GM19395 (cell line): ENCODE data around the gene ADIPOR1.

Experiments
- ATAC-seq: cut with Tn5 transposase; IDR thresholded peaks from one replicate; pipeline ENCODE4 v1.9.1; 2021; ENCODE audit warnings: mild to moderate bottlenecking, moderate library complexity; ENCODE audit not compliant: unreplicated experiment

Gene ADIPOR1

DNA sequence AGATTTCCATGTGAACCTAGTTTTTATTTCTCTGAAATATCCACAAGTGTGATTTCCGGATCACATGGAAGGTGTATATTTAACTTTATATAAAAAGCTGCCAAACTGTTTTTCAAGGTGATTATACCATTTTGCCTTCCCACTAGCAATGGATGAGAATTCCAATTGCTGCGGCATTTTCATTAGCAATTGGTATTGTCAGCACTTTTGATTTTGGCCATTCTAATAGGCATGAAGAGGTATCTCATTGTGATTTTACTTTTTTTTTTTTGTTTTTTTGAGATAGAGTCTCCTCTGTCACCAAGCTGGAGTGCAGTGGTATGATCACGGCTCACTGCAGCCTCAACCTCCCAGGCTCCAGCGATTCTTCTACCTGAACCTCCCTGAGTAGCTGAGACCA, 13.9 kb upstream of the ADIPOR1 start:
- ATAC-seq = no peak

DNA sequence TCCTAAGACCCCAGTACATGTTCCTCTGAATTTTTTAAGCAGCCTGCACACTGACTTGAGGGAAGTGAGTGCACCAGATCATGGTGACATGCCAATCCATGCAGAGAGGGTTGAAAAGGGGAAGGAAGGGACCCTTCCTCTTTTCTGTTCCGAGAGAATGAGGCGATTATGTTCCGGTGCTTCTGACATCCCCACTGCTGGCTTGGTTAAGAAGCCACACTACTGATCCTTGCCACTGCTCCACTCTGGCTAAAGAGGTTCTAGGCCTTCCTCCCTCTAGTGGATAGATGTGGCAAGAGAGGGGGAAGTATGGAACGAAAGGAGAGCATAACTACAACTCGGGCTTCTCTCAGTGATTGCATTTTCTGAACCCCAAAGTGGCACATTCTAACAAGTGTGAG, 10.8 kb upstream of the ADIPOR1 start:
- peak; percentile 68 for ATAC-seq

DNA sequence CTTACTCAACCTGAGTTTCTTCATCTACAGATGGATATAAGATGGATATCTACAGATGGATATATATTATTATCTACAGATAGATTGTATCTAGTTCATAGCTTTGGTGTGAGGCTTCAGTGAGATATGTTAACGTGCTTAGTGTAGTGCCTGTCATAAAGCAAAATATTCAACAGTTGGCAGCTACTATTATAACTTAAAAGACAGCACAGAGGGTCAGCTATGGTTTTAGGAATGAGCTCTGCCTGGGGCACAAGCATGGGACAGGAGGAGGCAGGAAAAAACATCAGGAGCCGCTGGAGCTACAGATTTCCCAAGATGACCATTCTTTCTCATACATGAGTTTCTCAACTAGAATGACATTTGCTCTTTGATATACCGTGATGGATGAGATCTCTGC, 10.2 kb upstream of the ADIPOR1 start:
- no peak for ATAC-seq

DNA sequence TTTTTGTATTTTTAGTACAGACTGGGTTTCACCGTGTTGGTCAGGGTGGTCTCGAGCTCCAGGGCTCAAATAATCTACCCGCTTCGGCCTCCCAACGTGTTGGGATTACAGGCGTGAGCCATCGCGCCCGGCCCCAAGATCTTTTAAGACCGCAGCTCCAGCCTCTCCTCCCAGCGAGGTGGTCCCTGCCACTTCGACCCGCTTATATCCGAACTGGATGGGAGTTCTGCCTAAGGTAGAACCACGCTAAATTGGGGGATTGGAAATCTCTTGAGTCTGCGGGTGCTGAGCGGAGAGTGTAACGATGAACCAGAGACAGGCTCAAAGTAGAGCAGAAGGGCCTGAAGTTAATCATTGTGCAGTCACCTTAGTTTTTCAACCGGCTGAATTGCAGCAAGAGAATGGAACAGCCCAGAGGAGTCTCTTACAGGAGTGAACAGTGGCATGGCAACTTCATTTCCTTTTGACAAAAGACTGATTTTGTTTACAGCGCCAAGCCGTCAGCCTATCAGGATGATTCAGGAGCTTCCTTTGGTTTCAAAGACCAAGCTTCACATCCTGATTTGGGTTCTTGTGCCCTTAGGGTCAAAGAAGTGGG, 9.7 kb upstream of the ADIPOR1 start:
- peak; percentile 35 for ATAC-seq

DNA sequence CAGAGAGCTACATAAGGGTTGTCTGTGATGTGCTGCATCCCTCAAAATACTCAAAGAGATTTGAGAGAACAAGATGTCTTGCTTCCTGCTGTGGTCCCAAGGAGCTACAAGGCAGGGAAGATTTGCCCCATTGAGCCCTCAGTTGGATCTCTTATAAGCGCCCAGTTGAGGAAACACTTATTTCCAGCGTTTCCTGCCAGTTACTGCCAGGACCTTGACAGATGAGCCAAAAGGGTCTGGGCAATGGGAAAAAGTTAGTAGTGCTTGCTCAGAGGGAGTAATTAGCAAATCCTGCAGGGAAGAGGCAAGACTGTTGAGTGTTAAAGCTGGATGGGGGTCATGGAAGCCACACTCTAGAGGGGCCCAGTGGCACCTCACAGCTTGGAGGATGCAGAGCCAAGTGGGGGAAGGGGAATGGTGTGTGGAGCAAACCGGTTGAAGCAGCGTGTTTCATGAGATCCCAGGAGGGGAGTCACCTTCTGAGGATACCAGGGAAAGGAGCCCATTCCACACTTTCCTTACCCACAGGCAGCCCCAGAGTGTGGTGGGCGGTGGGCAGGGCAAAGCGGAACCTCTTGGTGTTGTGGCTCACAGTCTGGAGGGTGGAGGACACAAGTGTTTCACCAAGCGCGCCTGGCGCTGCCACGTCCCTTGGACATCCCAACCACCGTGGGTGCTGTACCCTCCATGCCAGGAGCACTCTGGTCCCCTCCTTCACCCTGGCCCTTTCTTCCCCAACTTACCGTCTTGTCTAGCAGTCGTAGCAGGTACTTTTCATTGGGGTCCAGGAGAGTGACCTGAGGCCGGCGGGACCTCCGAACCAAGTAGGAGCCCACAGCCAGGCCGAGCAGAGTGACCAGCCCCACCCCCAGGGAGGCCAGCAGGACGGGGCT, 8.1 kb upstream of the ADIPOR1 start:
- no peak for ATAC-seq

DNA sequence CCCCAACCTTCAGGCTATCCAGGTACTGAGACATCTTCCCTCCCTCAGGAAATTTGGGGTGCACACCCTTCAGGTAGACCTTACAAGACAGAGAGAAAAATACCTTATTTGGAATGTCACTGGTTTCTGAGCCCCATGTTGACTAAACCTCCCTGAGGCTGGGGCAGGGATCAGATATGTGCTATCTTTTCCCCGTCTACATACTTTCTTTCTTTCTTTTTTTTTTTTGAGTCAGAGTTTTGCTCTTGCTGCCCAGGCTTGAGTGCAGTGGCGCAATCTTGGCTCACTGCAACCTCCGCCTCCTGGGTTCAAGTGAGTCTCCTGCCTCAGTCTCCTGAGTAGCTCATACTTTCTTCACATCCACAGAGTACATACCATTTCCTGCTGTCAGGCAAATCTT, 7.3 kb upstream of the ADIPOR1 start:
- no peak for ATAC-seq

DNA sequence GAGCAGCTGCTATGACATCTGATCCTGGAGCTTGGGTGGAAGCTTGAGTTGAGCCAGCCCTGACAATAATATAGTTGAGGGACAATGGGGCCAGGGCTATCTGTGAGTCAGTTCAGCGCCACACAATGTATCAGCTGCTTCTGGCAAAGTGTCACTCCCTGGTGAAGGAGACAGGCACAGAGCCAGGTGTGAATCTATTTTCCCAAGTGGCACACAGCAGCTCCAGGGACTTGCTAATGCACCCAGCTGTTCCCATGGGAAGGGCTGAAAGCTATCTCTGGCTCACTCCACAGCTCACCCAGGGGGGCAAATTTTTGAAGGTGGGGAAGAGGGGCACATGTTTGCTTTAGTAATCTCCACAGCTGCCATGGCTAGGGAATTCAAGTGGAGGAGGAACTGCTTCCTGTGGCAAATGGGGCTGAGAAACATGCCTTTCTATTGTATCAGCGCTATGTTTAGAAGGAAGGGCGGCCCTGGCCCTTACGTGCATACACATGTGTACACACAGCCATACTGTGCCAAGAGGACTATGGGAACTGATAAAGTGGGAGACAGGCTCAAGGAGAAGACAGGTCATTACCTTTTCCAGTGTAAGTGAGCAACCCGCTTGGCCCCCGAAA, 6.8 kb upstream of the ADIPOR1 start:
- no peak for ATAC-seq

DNA sequence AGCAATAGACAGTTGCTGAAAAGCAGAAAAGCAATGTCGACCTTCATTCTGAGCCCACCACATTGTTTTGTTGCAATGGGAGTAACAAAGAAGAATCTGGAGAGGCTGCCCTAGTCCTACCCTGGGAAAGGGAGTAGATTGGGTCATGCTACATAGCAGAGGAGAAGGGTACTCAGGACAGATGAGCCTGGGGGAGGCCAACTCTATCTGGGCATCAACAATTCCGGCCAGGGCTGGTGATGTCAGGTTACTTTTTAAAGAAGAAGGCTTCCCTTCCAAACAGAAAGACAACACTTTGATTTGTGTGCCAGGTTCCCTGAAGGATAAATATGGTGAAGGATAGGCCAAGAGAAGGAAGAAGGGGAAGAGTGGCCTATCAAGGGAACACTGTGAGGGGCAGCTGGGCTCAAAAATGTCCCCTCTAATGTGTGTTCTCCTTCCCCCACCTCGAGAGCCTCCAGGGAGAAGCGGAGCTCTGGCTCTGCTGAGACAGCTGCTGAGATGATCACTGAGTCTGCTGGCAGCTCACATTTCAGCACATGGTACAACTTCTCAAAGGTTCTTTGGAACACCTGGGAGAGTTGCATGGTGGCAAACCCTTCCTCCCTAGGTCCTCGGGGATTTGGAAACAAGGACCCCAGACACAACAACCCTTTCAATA, 3.2 kb upstream of the ADIPOR1 start:
- ATAC-seq = no peak

DNA sequence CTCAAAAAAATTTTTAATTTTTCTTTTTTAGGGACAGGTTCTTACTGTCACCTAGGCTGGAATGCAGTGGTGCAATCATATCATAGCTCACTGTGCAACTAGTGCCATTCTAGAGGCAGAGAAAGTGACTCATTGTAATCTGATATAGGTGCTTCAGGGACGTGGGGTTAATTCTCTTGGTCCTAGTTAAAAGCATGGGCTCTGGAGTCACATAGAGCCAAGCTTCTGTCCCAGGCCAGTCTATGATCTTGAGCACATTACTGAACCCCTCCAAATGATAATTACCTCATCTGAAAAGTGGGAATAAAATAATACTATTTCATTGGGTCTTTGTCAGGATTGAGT, 1.1 kb upstream of the ADIPOR1 start:
- no peak for ATAC-seq

DNA sequence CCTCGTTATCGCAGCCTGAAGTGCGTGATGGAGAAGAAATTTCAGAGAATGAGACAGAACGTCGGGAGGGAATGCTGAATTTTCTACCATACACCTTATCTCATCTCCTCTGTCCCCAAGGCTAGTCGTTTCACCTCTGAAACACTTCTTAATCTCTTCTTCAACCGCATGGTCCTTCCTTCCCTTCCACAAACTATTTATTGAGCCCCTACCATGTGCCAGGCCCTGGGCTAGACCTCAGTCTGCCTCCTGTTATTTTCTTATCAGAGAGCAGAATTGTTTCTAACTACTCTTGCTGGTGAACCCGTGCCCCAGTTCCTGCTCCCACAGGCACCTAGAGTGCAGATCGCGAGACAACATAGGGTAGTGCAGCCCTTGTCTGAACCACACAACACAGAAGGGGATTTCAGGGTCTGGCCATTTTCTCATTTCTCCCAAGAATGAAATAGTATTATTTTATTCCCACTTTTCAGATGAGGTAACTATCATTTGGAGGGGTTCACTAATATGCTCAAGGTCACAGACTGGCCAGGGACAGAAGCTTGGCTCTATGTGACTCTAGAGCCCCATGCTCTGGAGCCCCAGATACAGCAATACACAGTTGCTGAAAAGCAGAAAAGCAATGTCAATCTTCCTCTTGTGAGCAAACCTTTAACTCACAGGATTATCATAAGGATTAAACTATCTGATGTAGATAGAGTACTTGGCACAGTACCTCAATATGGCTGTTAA, 598 bp upstream of the ADIPOR1 start:
- ATAC-seq = peak; percentile 18

DNA sequence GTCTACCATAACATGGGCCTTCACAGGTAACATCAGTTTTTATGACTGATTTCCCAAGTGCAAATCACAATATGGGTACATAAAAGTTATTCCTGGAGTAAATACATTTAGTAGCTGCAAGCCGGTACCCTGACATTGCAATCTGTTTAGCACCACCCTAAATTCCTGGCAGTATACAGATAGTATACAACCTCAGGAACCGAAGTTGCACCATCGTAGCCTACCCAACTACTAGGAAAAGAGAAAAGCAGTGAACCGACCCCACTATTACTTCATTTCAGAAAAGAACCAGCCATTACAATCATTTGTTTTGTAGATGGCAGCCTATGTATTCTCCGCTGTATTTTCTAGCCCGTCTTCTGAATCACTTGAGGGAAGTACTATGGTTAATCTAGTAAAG, 1.1 kb downstream of the ADIPOR1 start:
- no peak for ATAC-seq

DNA sequence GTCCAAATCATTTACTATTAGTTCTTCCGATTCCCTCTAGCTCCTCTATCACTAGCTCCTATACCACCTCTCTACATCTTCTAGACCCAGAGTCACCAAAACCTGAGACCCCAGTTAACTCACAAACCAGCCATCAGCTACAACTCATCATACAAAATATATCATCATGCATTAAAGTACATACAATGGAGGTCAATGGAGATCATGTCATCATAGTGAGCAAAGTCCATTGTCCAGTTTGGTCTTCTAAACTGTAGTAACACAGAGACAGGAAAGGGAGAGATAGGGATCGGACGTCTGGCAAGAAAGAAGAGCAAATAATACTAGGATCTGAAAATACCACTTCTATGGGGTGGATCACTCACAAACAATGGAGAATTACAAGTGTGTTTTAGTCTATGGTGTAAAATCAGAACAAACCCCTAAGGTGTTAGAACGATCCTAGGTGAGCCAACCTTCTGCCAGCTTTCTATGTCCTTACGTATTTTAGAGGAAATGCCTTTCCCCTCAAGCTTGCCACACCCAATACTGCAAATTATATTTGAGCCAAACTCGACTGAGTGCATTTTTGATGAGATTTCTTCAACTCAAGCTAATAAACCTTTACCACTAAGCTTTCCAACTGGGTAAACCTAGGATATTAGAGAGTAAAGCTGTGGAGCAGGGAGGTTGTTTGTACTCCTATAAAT, 3.9 kb downstream of the ADIPOR1 start:
- no peak for ATAC-seq

DNA sequence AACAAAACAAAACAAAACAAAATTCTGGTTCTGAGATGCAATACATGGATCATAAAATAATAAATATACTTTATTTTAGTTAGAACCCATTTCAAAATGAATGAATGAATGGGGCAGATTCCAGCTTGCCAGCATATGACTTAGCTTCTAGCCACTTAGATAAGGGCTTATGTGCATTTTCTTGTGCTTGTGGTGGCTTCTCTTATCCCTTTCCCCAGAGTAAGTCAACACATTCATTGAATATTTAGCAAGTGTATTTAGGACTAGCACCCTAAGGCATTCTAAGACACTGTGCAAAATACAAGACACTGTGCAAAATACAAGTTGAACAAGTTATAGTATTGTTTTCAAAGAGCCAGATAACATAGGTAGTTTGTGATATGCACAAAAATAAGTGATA, 4.7 kb downstream of the ADIPOR1 start:
- no peak for ATAC-seq

DNA sequence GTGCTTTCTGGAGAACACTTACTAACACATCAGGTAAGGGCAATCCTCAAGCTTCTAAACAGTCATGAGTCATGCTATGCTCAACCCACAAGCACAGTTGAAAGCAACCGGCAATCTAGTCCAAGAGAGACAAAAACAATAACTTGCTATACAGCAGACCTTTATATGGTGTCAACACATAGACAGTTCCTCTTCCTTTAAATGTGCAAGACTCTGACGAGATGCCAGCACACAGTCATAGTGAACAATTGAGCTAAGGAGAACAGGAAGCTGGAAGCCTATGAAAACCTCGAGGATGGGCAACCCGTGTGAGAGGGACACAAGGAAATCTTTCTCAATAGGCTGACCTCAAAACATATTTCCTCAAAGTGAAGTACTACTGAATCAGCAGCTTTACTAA, 5.3 kb downstream of the ADIPOR1 start:
- no peak for ATAC-seq

DNA sequence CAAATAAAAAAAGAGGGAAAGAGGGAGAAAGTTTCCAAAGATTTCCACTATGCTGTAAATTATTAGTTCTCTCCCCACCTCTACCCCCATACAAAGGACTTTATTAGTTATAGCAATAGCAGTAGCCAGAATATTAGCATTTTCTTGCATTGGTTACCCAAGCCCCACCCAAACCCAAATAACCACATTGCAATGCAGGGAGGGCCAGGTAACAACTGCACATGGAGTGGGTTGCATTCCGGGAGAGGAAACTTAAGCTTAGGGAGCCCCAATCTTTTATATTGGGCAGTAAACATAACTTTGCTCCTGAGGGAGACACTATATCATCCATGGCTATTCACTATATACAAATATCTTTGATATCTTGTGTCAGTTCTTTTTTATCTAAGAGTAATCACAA, 6.0 kb downstream of the ADIPOR1 start:
- ATAC-seq = no peak

DNA sequence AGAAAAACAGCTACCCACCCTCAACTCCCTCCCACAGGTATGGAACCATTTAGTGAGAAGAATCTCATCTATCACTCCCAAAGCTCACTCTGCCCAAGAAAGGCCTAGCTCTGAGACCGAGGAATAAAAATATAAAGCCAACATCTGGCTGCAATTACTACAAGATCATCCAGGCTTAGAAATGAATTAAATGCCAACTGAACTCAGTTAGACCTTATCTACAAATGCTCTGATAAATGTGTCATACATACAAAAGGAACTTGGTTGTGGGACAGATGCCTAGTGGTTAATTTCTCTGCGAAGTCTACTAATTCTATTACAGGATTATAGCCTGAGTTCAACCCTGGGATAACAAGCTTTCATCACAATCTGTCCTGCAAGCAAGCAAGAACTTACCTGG, 6.7 kb downstream of the ADIPOR1 start:
- no peak for ATAC-seq

DNA sequence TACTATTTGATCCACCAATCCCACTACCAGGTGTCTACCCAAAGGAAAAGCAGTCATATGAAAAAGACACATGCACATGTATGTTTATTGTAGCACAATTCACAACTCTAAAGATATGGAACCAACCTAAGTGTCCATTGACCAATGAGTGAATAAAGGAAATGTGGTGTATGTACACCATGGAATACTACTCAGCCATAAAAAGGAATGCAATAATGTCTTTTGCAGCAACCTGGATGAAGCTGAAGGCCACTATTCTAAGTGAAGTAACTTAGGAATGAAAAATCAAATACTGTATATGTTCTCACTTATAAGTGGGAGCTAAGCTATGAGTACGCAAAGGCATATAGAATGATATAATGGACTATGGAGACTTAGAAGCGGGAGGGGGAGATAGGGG, 12.6 kb downstream of the ADIPOR1 start:
- no peak for ATAC-seq

DNA sequence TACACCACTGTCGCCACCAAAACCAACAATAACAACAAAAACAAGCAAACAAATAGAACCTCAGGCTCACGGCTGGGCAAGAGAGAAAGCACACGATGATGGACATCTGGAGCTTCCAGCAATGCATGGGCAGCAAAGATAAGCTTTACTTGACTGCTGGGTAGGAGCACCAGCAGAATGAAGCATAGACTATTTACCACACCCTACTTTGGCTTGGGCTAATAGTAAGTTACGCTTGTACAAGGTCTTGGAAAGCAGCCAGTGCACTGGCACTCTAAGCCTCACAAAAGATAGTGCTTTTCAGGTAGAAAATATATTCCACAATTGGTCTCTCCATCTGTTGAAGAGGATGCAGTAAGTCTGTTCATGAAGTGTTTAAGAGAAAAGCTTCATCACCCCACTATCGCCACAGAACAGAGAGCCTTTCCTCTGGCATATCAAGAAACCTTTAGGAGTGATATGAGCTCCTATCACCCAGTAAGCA, 13.6 kb downstream of the ADIPOR1 start:
- no peak for ATAC-seq

DNA sequence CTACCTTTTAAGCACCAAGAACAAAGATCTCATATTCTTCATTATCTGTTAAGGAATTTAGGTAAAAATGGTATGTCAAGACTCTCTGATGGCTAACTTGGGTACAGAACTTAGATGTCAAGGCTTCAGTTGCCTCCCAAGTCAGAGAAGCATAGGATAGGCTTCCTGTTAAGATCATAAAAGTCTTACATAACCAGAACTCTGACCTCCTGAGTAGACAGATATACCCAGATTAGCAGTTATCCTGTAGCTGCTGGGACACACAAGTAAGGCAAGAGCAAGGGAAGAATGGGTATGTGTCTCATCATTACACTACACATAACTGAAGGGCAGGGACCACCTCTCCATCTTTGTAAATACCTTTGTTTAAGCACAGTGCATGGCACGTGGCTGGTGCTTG, 15.7 kb downstream of the ADIPOR1 start:
- no peak for ATAC-seq

DNA sequence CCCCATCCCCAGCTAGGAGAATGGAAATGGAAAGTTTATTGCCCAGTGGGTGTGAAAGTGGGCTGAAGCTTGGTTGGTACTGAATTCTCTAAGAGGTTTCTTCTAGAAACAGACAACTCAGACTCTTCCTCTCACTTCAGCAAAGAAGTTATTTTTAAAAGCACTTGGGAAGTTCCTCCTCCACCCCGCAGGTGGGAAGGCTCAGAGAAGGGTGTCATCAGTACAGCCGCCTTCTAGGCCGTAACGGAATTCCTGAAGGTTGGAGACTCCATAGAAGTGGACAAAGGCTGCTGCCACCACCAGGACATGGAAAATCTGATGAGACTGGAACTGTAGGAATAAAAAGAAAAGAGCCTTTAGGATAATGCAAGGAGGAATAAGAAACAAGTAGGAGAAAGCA, 16.7 kb downstream of the ADIPOR1 start:
- no peak for ATAC-seq
